ENCODE measurements around the gene REC8. TPM values are rescaled to one million over a fixed set of nuclear protein-coding genes. Genes with fewer than 3 reads are reported as not detected.
A peak's percentile ranks its signal among the peaks of the same experiment; 100 is the strongest.

The REC8 gene
- 136 TPM for total RNA-seq (ENCODE audit: unreplicated experiment)
- long read RNA-seq, transcript REC8-209 (19 exons, 2,331 nt), result minor isoform, 8 of 40 reads
- long read RNA-seq, transcript REC8-213 (20 exons, 2,405 nt), result major isoform, 15 of 40 reads
- long read RNA-seq, partial matches to known transcripts, result 8 of 40 reads
- long read RNA-seq, other reads (novel, unspliced or antisense), result 8 of 40 reads

GRCh38 chr14:24171422-24172260 lies at the start of gene REC8:
TSS of gene REC8 (plus strand) at chr14:24172080. CDS start at chr14:24172553, 473 bp downstream.
- peak within 1 kb of the TSS; percentile 93 for H3K27ac Mint-ChIP-seq (ENCODE audit: unreplicated experiment)
- peaks cover 4% of the 10 kb centered on the region for H3K4me1 Mint-ChIP-seq (ENCODE audit: low read depth, unreplicated experiment)
- no peaks in the 10 kb centered on the region for H3K36me3 Mint-ChIP-seq (ENCODE audit: unreplicated experiment)
- H3K4me3 Mint-ChIP-seq (ENCODE audit: unreplicated experiment), result peak within 1 kb of the TSS; percentile 94
- DNase-seq, result peak; percentile 97
- peaks cover 3% of the 10 kb centered on the region for H3K27me3 Mint-ChIP-seq (ENCODE audit: unreplicated experiment)
- H3K9me3 Mint-ChIP-seq (ENCODE audit: unreplicated experiment), result peaks cover 5% of the 10 kb centered on the region
- no peak for TF ChIP-seq CTCF (IDR thresholded peaks at IDR 0.05; ENCODE audit: partially characterized antibody, unreplicated experiment)

- Mint-ChIP-seq H3K4me3 (ENCODE audit: unreplicated experiment) (no peak overlapping the region), H3K36me3 (ENCODE audit: unreplicated experiment) (peaks cover 5% of the 10 kb centered on the region), H3K27me3 (ENCODE audit: unreplicated experiment) (peaks cover 6% of the 10 kb centered on the region), H3K27ac (ENCODE audit: unreplicated experiment) (no peak overlapping the region), H3K9me3 (ENCODE audit: unreplicated experiment) (peaks cover 2% of the 10 kb centered on the region), H3K4me1 (ENCODE audit: low read depth, unreplicated experiment) (no peaks in the 10 kb centered on the region)
- no peak for TF ChIP-seq CTCF (IDR thresholded peaks at IDR 0.05; ENCODE audit: partially characterized antibody, unreplicated experiment)
- DNase-seq, result no peak
These were observed 49.5 kb upstream of the REC8 start for GRCh38 chr14:24122416-24122815.

GRCh38 chr14:24122898-24123297 lies 49.0 kb upstream of the REC8 start:
- DNase-seq, result no peak
- Mint-ChIP-seq H3K4me3 (ENCODE audit: unreplicated experiment) (no peak overlapping the region), H3K36me3 (ENCODE audit: unreplicated experiment) (peaks cover 5% of the 10 kb centered on the region), H3K4me1 (ENCODE audit: low read depth, unreplicated experiment) (no peaks in the 10 kb centered on the region), H3K27ac (ENCODE audit: unreplicated experiment) (no peak overlapping the region), H3K27me3 (ENCODE audit: unreplicated experiment) (peaks cover 6% of the 10 kb centered on the region), H3K9me3 (ENCODE audit: unreplicated experiment) (peaks cover 2% of the 10 kb centered on the region)
- no peak for TF ChIP-seq CTCF (IDR thresholded peaks at IDR 0.05; ENCODE audit: partially characterized antibody, unreplicated experiment)

- H3K4me1 Mint-ChIP-seq (ENCODE audit: low read depth, unreplicated experiment), result no peaks in the 10 kb centered on the region
- no peak overlapping the region for H3K4me3 Mint-ChIP-seq (ENCODE audit: unreplicated experiment)
- peaks cover under 1% of the 10 kb centered on the region for H3K36me3 Mint-ChIP-seq (ENCODE audit: unreplicated experiment)
- no peak for TF ChIP-seq CTCF (IDR thresholded peaks at IDR 0.05; ENCODE audit: partially characterized antibody, unreplicated experiment)
- no peak for DNase-seq
- H3K27me3 Mint-ChIP-seq (ENCODE audit: unreplicated experiment), result peaks cover 4% of the 10 kb centered on the region
- no peaks in the 10 kb centered on the region for H3K9me3 Mint-ChIP-seq (ENCODE audit: unreplicated experiment)
- no peak overlapping the region for H3K27ac Mint-ChIP-seq (ENCODE audit: unreplicated experiment)
These were observed 48.2 kb upstream of the REC8 start for GRCh38 chr14:24123424-24124417.
